AG09309 (cell line): ENCODE data around the gene ABL2.
"Not testable (repeated sequence)": the region's sequence is repeated elsewhere in the genome, so short reads cannot be mapped to it uniquely, and the experiment has no call there.

Experiments
- DNase-seq: peaks from one replicate; pipeline ENCODE4 v3.0.0-alpha.2; 2010; ENCODE audit warnings: low read depth
- H3K4me3 ChIP-seq: 2 replicates; pipeline ENCODE4 v1.5.1; 2011; ENCODE audit warnings: mild to moderate bottlenecking, low read depth, low read length, moderate library complexity; ENCODE audit not compliant: control insufficient read depth
- TF ChIP-seq, protein P1 (sequence below): IDR thresholded peaks from 2 replicates; pipeline ENCODE4 v1.5.1; 2011; ENCODE audit warnings: mild to moderate bottlenecking, low read depth, low read length, inconsistent platforms; ENCODE audit not compliant: insufficient read depth, control insufficient read depth; ENCODE audit errors: missing control alignments

Gene ABL2

GRCh38 chr1:179217943-179218507, 11.5 kb downstream of the ABL2 start:
- H3K4me3 ChIP-seq: no peak overlapping the region
- TF ChIP-seq, protein P1, sequence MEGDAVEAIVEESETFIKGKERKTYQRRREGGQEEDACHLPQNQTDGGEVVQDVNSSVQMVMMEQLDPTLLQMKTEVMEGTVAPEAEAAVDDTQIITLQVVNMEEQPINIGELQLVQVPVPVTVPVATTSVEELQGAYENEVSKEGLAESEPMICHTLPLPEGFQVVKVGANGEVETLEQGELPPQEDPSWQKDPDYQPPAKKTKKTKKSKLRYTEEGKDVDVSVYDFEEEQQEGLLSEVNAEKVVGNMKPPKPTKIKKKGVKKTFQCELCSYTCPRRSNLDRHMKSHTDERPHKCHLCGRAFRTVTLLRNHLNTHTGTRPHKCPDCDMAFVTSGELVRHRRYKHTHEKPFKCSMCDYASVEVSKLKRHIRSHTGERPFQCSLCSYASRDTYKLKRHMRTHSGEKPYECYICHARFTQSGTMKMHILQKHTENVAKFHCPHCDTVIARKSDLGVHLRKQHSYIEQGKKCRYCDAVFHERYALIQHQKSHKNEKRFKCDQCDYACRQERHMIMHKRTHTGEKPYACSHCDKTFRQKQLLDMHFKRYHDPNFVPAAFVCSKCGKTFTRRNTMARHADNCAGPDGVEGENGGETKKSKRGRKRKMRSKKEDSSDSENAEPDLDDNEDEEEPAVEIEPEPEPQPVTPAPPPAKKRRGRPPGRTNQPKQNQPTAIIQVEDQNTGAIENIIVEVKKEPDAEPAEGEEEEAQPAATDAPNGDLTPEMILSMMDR: no peak
- peak; percentile 24 for DNase-seq

- DNase-seq, H3K4me3 ChIP-seq: not testable (repeated sequence)
Measured at GRCh38 chr1:179213317-179213716, 16.2 kb downstream of the ABL2 start.

- DNase-seq: no peak
- H3K4me3 ChIP-seq: no peak overlapping the region
- TF ChIP-seq, protein P1: no peak
Measured at GRCh38 chr1:179208681-179209477, 20.6 kb downstream of the ABL2 start.

- DNase-seq: no peak
- TF ChIP-seq, protein P1: no peak
- no peak overlapping the region for H3K4me3 ChIP-seq
Measured at GRCh38 chr1:179206812-179207211, 22.7 kb downstream of the ABL2 start.

GRCh38 chr1:179205284-179205683, 24.2 kb downstream of the ABL2 start:
- no peak overlapping the region for H3K4me3 ChIP-seq
- TF ChIP-seq, protein P1: no peak
- DNase-seq: no peak

DNA sequence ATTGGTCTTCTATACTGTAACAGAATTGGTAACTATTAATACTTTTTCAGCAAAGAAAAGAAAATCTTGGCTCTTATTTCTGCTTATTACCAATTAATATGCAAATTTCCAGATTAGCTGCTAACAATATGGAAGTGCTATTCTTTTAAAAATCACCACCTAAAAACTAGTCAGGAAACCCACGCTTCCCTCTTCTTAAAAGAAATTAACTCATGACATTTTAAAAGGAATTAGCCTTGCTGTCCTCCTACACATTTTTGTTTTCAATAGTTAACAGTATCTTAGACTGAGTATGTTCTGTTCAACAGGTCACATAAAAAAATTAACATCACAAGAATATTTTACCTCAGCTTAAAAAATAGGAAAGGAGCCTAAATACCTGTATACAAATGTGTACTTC, 27.3 kb downstream of the ABL2 start:
- no peak overlapping the region for H3K4me3 ChIP-seq
- TF ChIP-seq, protein P1: no peak
- DNase-seq: no peak

DNA sequence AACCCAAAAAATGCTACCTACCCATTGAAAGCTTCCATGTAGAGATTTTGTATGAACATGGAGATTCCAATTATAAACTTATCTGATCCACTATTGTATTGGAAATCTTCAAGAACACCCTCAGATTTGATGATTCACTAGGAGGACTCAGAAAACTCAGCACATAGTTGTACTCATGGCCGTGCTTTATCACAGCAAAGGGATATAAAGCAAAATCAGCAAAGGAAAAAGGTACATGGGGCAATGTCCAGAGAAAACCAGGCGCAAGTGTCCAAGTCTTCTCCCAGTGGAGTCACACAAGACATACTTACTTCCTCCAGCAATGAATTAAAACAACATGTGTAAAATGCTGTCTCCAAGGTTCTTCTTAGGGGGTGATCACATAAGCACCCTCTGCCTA, 28.9 kb downstream of the ABL2 start:
- no peak overlapping the region for H3K4me3 ChIP-seq
- no peak for DNase-seq
- TF ChIP-seq, protein P1: no peak
